ENCODE results near the gene MRPL10. TPM values are rescaled to one million over a fixed set of nuclear protein-coding genes. Genes with fewer than 3 reads are reported as not detected.

MRPL10 gene
- total RNA-seq, 1 experiment from 2014 or later: 49.3 TPM

GRCh38 chr17:47791025-47791424, 40.3 kb downstream of the MRPL10 start:
- Mint-ChIP-seq H3K27me3 (ENCODE audit: insufficient read depth, unreplicated experiment) (peaks cover 91% of the 10 kb centered on the region), H3K27ac (ENCODE audit: low read depth, unreplicated experiment) (no peak overlapping the region), H3K4me1 (ENCODE audit: insufficient read depth, unreplicated experiment) (no peaks in the 10 kb centered on the region), H3K4me3 (ENCODE audit: unreplicated experiment) (no peak overlapping the region), H3K9me3 (ENCODE audit: unreplicated experiment) (no peaks in the 10 kb centered on the region), H3K36me3 (ENCODE audit: insufficient read depth, unreplicated experiment) (no peaks in the 10 kb centered on the region)
- intact Hi-C loops (cut with micrococcal nuclease): no loop called here
- ChIA-PET CTCF (interaction anchor here (0.7 kb wide), 1 partner anchor 141 kb away, joined by 3 read pairs; no protein-coding TSS in a partner anchor), POLR2A (interaction anchor here (1.0 kb wide), 1 partner anchor 17 kb away, joined by 3 read pairs; no protein-coding TSS in a partner anchor)
- DNase-seq (ENCODE audit: unreplicated experiment): no peak
- TF ChIP-seq CTCF (IDR thresholded peaks at IDR 0.05; ENCODE audit: unreplicated experiment): no peak
- BruUV-seq (replicated peaks): no TSS peak

- no peaks in the 10 kb centered on the region for H3K4me1 Mint-ChIP-seq (ENCODE audit: insufficient read depth, unreplicated experiment)
- ChIA-PET POLR2A (interaction anchor here (0.9 to 1.0 kb wide), 2 partner anchors 16 to 125 kb away, joined by 3 to 4 read pairs; no protein-coding TSS in a partner anchor), CTCF (interaction anchor here (0.6 to 1.1 kb wide), 6 partner anchors 12 to 292 kb away, joined by 3 to 4 read pairs (median 3); no protein-coding TSS in a partner anchor)
- BruUV-seq (replicated peaks): no TSS peak
- peak; percentile 53 for TF ChIP-seq CTCF (IDR thresholded peaks at IDR 0.05; ENCODE audit: unreplicated experiment)
- H3K27ac Mint-ChIP-seq (ENCODE audit: low read depth, unreplicated experiment): no peak overlapping the region
- DNase-seq (ENCODE audit: unreplicated experiment): peak; percentile 36
- no peaks in the 10 kb centered on the region for H3K9me3 Mint-ChIP-seq (ENCODE audit: unreplicated experiment)
- H3K4me3 Mint-ChIP-seq (ENCODE audit: unreplicated experiment): peak overlapping the region; percentile 57
- peaks cover 90% of the 10 kb centered on the region for H3K27me3 Mint-ChIP-seq (ENCODE audit: insufficient read depth, unreplicated experiment)
- intact Hi-C loops (cut with micrococcal nuclease): loop anchor here (1.0 kb wide), 1 partner anchor 92 kb away; no protein-coding TSS in a partner anchor
- no peaks in the 10 kb centered on the region for H3K36me3 Mint-ChIP-seq (ENCODE audit: insufficient read depth, unreplicated experiment)
Measured at GRCh38 chr17:47789611-47790561, 41.5 kb downstream of the MRPL10 start.

- intact Hi-C loops (cut with micrococcal nuclease): no loop called here
- TF ChIP-seq CTCF (IDR thresholded peaks at IDR 0.05; ENCODE audit: unreplicated experiment): no peak
- peak; percentile 24 for DNase-seq (ENCODE audit: unreplicated experiment)
- no peak overlapping the region for H3K27ac Mint-ChIP-seq (ENCODE audit: low read depth, unreplicated experiment)
- no TSS peak for BruUV-seq (replicated peaks)
- no peaks in the 10 kb centered on the region for H3K4me1 Mint-ChIP-seq (ENCODE audit: insufficient read depth, unreplicated experiment)
- CTCF ChIA-PET: interaction anchor here (1.0 kb wide), 2 partner anchors 12 to 16 kb away, joined by 3 to 4 read pairs; no protein-coding TSS in a partner anchor
- POLR2A ChIA-PET: interaction anchor here (0.7 to 0.9 kb wide), 2 partner anchors 28 to 88 kb away, joined by 3 read pairs; no protein-coding TSS in a partner anchor
- H3K9me3 Mint-ChIP-seq (ENCODE audit: unreplicated experiment): no peaks in the 10 kb centered on the region
- no peak overlapping the region for H3K4me3 Mint-ChIP-seq (ENCODE audit: unreplicated experiment)
- H3K36me3 Mint-ChIP-seq (ENCODE audit: insufficient read depth, unreplicated experiment): no peaks in the 10 kb centered on the region
- H3K27me3 Mint-ChIP-seq (ENCODE audit: insufficient read depth, unreplicated experiment): peaks cover 87% of the 10 kb centered on the region
Measured at GRCh38 chr17:47785538-47786123, 45.7 kb downstream of the MRPL10 start.

- Mint-ChIP-seq H3K27me3 (ENCODE audit: insufficient read depth, unreplicated experiment) (peaks cover 59% of the 10 kb centered on the region), H3K27ac (ENCODE audit: low read depth, unreplicated experiment) (no peak overlapping the region), H3K9me3 (ENCODE audit: unreplicated experiment) (no peaks in the 10 kb centered on the region), H3K4me1 (ENCODE audit: insufficient read depth, unreplicated experiment) (no peaks in the 10 kb centered on the region), H3K4me3 (ENCODE audit: unreplicated experiment) (no peak overlapping the region), H3K36me3 (ENCODE audit: insufficient read depth, unreplicated experiment) (no peaks in the 10 kb centered on the region)
- POLR2A ChIA-PET: no interaction called here
- no peak for TF ChIP-seq CTCF (IDR thresholded peaks at IDR 0.05; ENCODE audit: unreplicated experiment)
- CTCF ChIA-PET: interaction anchor here (1.0 to 1.6 kb wide), 2 partner anchors 21 to 23 kb away, joined by 3 to 7 read pairs; no protein-coding TSS in a partner anchor
- no TSS peak for BruUV-seq (replicated peaks)
- no peak for DNase-seq (ENCODE audit: unreplicated experiment)
- intact Hi-C loops (cut with micrococcal nuclease): no loop called here
Measured at GRCh38 chr17:47781397-47781796, 49.9 kb downstream of the MRPL10 start.
